Stimulated activated CD8-positive, alpha-beta memory T cell treated with anti-CD3 and anti-CD28 coated beads, Interleukin-12 subunit alpha, Interleukin-12 subunit beta, amount 100 ng/mL, for 24 hours (primary cell): ENCODE results near the gene LMAN2L.

Source experiments
- DNase-seq: peaks from one replicate; pipeline ENCODE4 v3.0.0-alpha.2; 2020; ENCODE audit errors: extremely low read depth

Gene LMAN2L

GRCh38 chr2:96760036-96760985 is 20.4 kb upstream of the LMAN2L start, which contains the start of gene CNNM4:
Gene CNNM4 (plus strand): TSS chr2:96760902. CDS start chr2:96761000, 98 bp downstream.
- peak; percentile 78 for DNase-seq

GRCh38 chr2:96759548-96759947 is 19.7 kb upstream of the LMAN2L start:
- DNase-seq = no peak

DNA sequence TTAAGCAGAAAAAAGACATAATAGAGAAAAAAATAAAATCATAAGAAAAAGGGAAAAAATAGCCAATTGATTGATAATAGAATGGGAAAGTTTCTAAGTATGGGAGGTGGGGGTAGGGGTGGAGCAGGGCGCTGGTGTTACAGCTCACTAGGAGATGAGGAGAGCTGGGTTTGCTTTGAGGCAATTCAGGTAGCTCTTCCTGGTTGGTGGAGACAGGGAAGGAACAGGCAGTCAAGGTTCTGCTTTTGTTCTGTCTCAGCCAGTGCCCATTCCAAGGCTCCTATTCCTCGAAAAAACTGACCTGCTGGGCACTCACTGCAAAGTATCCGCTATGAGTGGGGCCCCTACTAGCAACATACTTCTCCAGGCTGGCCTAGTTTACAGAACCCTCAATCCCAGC is 19.1 kb upstream of the LMAN2L start:
- no peak for DNase-seq

GRCh38 chr2:96757477-96757860 is 17.6 kb upstream of the LMAN2L start:
- no peak for DNase-seq

DNA sequence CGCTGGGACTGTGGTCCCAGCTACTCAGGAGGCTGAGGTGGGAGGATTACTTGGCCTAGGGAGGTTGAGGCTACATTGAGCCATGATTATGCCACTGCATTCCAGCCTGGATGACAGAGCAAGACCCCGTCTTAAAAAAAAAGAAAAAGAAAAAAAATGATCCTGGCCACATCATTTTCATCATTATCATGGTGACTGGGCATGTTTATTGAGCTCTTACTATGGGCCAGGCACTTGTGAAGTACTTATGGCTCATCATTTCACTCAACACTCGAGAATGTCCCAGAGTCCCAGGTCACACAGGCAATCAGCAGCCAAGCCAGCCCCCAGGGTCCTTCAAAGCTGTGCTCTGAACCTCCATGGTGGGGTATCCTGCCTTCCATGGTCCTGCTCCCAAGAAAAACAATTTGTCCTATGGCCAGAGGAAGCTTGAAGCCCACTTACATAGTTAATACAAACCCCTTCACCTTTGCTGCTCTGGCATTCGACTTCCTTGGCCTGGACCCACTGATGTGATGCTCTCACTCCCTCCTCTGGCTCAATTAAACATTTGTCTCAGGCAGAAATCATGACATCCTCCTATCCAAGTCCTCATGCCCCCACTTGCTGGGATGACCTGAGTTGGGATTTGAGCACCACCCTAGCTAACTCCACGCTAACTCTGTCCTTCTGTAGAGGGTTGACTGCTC is 17.1 kb upstream of the LMAN2L start:
- DNase-seq = no peak

DNA sequence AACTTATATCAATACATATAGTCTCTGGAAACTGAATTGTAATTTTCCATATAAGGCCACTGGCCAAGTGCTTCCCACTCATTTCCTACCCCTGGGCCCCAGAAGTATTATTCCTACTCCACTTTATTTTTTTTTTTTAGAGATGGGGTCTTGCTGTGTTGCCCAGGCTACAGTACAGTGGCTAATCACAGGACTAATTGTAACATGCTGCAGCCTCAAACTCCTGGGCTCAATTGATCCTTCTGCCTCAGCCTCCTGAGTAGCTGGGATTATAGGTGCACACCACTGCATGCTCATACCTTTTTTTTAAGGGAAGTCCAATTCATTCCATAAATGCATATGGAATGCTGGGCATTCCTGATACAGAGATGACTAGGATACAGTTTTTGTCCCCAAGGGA is 14.5 kb upstream of the LMAN2L start:
- no peak for DNase-seq

- DNase-seq = no peak
These were observed 13.9 kb upstream of the LMAN2L start for GRCh38 chr2:96753661-96754282.

DNA sequence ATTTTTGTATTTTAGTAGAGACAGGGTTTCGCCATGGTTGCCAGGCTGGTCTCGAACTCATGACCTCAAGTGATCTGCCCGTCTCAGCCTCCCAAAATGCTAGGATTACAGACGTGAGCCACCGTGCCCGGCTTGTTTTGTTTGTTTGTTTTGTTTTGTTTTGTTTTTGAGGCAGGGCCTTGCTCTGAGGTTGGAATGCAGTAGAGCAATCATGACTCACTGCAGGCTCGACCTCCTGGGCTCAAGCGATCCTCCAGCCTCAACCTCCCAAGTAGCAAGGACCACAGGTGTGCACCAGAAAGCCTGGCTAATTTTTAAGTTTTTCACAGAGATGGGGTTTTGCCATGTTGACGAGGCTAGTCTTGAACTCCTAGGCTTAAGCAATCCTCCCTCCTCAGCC is 11.9 kb upstream of the LMAN2L start:
- no peak for DNase-seq

DNA sequence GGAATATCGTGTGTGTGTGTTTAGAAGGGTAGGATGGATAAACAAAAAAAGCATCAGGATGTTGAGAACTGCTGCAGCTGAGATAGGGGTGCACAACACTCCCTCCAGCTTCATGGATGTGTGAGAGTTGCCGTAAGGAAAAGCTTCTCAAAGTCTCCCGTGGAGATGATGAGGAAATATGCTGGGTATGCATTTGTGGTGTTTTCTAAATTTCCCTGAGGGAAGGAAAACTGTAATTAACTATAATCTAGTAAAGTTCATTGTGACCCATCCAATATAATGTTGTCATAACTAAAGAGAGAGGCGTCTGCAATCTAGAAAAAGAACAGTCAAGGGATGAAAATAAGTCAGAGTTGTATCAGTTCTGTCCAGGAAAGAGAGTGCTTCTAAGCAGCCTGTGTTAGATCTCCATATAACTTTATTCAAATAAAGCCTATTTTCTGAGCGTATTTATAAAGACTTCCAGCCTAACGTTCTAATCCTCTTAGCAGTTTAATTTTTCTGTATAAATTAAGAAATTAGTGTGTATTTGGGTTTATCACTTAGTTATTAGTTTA is 7.3 kb upstream of the LMAN2L start:
- DNase-seq = no peak

DNA sequence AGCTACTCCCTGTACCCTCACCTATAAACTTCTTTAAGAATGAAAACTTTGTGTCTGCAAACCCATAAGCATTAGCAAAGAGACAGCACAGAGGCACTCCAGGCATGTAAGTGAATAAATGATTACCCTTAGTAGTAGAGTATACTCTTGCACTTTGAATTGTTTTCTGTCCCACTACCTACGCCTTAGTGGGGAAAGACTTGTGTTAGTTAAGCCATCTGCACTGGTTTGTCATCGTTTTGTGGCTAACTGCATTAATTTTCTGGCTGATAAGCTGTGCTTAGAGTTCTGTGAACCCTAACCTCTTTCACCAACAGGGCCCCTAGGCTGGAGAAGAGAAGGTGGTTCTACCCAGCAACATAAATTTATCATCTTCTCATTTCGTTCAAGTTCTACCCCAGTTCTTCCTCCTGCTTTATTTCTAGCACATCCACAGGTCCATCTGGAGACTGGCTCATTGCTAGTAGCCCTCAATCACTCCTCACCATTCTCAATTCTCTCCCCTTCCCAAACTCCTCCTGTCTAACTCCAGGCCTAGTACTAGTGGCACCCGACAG is 710 bp downstream of the LMAN2L start:
- no peak for DNase-seq

DNA sequence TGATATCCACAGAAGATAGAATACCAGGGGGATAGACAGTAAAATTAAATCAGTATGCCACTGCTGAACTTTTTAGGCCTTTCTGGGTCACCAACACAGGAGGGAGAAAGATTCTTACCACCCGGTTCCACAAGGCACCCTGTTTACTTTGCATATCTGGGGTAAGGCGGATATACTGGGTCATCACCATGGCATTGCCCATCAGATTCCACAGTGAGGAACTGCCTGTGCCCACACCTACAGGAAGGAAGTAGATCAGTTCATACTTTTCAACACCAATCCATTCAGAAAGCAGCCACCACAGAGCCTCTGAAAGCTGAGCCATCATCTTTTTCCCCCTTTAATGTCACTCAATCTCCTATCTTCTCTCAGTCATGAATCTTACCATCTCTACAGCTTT is 2.0 kb downstream of the LMAN2L start:
- no peak for DNase-seq

- no peak for DNase-seq
These were observed 2.6 kb downstream of the LMAN2L start for GRCh38 chr2:96737251-96737650.

DNA sequence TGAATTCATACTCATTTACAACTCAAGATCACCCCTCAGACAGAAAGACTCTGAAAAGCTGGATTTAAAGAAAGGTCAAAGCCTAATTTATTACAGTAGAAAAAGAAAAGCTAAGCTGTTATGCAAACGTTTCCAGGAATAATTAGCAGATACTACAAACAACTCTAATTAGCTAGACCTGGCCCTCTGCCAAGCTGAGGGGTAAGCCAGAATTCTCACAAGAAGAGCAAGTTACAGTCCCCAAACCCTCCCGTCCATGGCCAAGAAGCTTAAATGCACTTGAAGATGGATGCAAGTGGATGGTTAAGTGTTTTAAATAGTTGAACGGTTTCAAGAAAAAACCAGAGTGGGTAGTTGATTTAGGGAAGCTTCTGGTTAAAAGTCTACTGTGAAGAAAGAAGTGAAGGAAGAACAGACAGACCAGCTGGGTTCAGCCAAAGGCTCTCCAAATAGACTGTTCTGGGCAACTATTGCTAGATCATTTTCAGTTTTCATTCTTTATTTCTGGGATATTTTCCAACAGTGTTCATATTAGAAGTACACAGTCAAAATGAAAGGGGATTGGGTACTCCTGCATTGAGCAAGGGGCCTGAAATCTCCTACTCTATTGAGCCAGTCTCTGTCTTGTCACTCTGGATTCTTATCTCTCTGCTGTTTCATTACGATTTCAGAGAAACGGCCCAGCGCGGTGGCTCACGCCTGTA is 4.8 kb downstream of the LMAN2L start:
- DNase-seq = no peak

DNA sequence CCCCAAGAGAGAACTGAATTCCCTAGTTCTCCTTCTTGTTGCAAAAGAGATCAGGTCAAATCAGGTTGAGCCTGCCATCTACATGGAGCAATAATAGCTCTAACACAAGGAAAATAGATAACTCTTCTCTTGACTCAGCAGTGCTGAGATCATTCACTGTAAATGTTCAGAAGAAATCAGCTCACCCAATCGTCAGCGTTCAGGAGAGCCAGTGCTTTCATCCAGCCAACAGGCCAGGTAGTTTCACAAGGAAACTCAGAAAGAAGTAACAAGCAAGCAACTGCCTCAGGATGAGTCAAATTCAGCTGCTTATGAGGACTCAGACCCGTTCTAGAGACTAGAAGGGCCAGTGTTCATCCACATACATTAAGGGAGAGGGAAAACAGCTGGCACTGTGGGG is 5.9 kb downstream of the LMAN2L start:
- no peak for DNase-seq

- no peak for DNase-seq
These were observed 9.7 kb downstream of the LMAN2L start for GRCh38 chr2:96730212-96730611.

- no peak for DNase-seq
These were observed 10.1 kb downstream of the LMAN2L start for GRCh38 chr2:96729748-96730147.

DNA sequence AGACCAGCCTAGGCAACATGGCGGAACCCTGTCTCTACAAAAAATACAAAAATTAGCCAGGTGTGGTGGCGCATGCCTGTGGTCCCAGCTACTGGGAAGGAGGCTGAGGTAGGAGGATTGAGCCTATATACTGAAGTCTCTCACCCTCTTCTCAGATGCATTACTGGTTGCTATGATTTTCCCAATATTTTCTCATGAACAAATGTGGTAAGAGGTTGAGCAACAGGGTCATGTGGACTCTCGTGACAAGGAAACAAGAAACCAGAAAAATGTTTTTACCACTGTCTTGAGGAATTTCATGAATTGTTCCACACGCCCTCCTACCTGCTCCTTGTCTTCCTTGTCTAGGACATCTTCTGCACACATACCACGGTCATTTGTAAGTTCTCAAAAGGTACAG is 12.4 kb downstream of the LMAN2L start:
- DNase-seq = no peak

- DNase-seq = no peak
These were observed 13.7 kb downstream of the LMAN2L start for GRCh38 chr2:96726131-96726530.

GRCh38 chr2:96716388-96716787 is 23.5 kb downstream of the LMAN2L start:
- DNase-seq = no peak

- DNase-seq = no peak
These were observed 24.2 kb downstream of the LMAN2L start for GRCh38 chr2:96715658-96716057.

DNA sequence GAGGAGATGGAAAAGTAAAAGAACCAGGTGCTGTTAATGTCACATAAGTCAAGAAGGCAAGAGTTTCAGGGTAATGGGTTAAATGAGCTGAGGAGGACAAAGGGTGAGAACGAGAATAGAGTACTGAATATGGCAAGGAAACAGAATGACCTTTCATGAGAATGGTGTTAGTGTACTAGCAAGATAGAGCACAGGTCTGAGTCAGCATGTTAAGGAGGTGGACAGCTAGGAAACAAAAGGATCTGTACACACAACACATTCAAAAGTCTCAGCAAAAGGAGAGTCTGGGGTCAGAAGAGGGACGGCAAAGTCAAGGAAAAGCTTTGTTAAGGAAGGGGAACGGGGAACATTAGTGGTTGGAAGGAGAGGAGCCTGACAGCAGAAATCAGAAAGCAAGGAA is 28.9 kb downstream of the LMAN2L start:
- DNase-seq = no peak
